HG03565 (cell line): ENCODE measurements around the gene AMPH.

Experiments
- ATAC-seq: cut with Tn5 transposase; IDR thresholded peaks from one replicate; pipeline ENCODE4 v1.9.1; 2021; ENCODE audit warnings: mild to moderate bottlenecking, moderate library complexity; ENCODE audit not compliant: unreplicated experiment

AMPH gene

GRCh38 chr7:38463277-38464225, 167.6 kb downstream of the AMPH start:
- peak; percentile 90 for ATAC-seq

GRCh38 chr7:38462819-38463218, 168.4 kb downstream of the AMPH start:
- no peak for ATAC-seq

- ATAC-seq = no peak
These were observed 169.3 kb downstream of the AMPH start for GRCh38 chr7:38461887-38462286.

- no peak for ATAC-seq
These were observed 177.3 kb downstream of the AMPH start for GRCh38 chr7:38453826-38454225.

- ATAC-seq = no peak
These were observed 178.0 kb downstream of the AMPH start for GRCh38 chr7:38453168-38453567.

GRCh38 chr7:38452681-38453108, 178.5 kb downstream of the AMPH start:
- ATAC-seq = no peak

GRCh38 chr7:38451840-38452239, 179.3 kb downstream of the AMPH start:
- no peak for ATAC-seq

- no peak for ATAC-seq
These were observed 182.5 kb downstream of the AMPH start for GRCh38 chr7:38448584-38449234.

- no peak for ATAC-seq
These were observed 183.1 kb downstream of the AMPH start for GRCh38 chr7:38448054-38448453.

- ATAC-seq = no peak
These were observed 192.2 kb downstream of the AMPH start for GRCh38 chr7:38438970-38439369.

- no peak for ATAC-seq
These were observed 198.5 kb downstream of the AMPH start for GRCh38 chr7:38432671-38433070.

GRCh38 chr7:38432080-38432479, 199.1 kb downstream of the AMPH start:
- no peak for ATAC-seq

GRCh38 chr7:38429057-38429456, 202.1 kb downstream of the AMPH start:
- no peak for ATAC-seq

- ATAC-seq = no peak
These were observed 203.1 kb downstream of the AMPH start for GRCh38 chr7:38428041-38428440.

- ATAC-seq = no peak
These were observed 203.8 kb downstream of the AMPH start for GRCh38 chr7:38427279-38427955.

- ATAC-seq = no peak
These were observed 205.7 kb downstream of the AMPH start for GRCh38 chr7:38425509-38425908.

GRCh38 chr7:38424750-38425463, 206.3 kb downstream of the AMPH start:
- ATAC-seq = no peak

- peak; percentile 88 for ATAC-seq
These were observed 217.4 kb downstream of the AMPH start for GRCh38 chr7:38413784-38414183.

- no peak for ATAC-seq
These were observed 219.8 kb downstream of the AMPH start for GRCh38 chr7:38411404-38411803.

- no peak for ATAC-seq
These were observed 221.1 kb downstream of the AMPH start for GRCh38 chr7:38410056-38410455.

- ATAC-seq = no peak
These were observed 221.6 kb downstream of the AMPH start for GRCh38 chr7:38409531-38409930.
